ENCODE data around the gene PACRG. TPM values are rescaled to one million over a fixed set of nuclear protein-coding genes. Genes with fewer than 3 reads are reported as not detected.

The PACRG gene
- total and polyA plus RNA-seq, 2 experiments from 2014 or later = not detected

DNA sequence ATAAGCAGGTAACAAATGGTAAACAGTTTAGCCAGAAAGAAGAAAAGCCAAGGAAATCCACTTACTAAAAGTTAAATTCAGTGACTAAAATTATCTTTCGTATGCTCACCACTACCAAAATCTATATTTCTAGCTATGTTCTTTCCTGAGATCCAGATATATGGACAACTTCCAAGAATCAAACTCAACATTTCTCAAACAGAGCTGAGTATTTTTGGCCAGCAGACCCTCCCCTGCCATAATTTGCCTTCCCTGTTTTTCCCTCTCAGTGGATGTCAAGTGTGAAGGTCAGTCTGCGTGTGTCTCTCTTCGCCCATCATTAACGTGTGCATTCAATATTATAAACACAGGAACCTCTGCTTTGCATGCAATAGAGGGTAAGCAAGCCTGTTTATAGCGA, 42.2 kb upstream of the PACRG start:
- H3K4me1 ChIP-seq (ENCODE audit: insufficient read depth) = no peaks in the 10 kb centered on the region
- in situ Hi-C loops (cut with MboI) = no loop called here
- no peaks in the 10 kb centered on the region for H3K9me2 ChIP-seq (ENCODE audit: insufficient read depth)
- no peaks in the 10 kb centered on the region for H3K36me3 ChIP-seq (ENCODE audit: low read depth)
- no peaks in the 10 kb centered on the region for H3F3A ChIP-seq (ENCODE audit: insufficient read depth)
- no peaks in the 10 kb centered on the region for H3K79me2 ChIP-seq (ENCODE audit: insufficient read depth)
- H3K9ac ChIP-seq = no peak overlapping the region
- WGBS, 2 experiments (ENCODE audit: low coverage in 1 of 2, low lambda C conversion rate in 2 of 2, missing lambda C conversion rate in 2 of 2) = 85 to 87% methylated on average over 5 of the region's 5 CpGs
- H3K27me3 ChIP-seq (replicated peaks; ENCODE audit: insufficient read depth) = no peaks in the 10 kb centered on the region
- H2AFZ ChIP-seq = no peak overlapping the region
- no peak overlapping the region for H3K4me3 ChIP-seq
- no peaks in the 10 kb centered on the region for H4K20me1 ChIP-seq (ENCODE audit: insufficient read depth)
- DNase-seq = no peak
- no peak overlapping the region for H3K4me2 ChIP-seq (ENCODE audit: unreplicated experiment)
- TF ChIP-seq EZH2 (IDR thresholded peaks at IDR 0.05; ENCODE audit: insufficient read depth, poor library complexity, severe bottlenecking) = no peak
- no peak for TF ChIP-seq EZH2phosphoT487 (IDR thresholded peaks at IDR 0.05; ENCODE audit: insufficient read depth, low read depth)
- H3K27ac ChIP-seq = no peak overlapping the region
- H3K9me3 ChIP-seq (ENCODE audit: low read depth) = no peaks in the 10 kb centered on the region

DNA sequence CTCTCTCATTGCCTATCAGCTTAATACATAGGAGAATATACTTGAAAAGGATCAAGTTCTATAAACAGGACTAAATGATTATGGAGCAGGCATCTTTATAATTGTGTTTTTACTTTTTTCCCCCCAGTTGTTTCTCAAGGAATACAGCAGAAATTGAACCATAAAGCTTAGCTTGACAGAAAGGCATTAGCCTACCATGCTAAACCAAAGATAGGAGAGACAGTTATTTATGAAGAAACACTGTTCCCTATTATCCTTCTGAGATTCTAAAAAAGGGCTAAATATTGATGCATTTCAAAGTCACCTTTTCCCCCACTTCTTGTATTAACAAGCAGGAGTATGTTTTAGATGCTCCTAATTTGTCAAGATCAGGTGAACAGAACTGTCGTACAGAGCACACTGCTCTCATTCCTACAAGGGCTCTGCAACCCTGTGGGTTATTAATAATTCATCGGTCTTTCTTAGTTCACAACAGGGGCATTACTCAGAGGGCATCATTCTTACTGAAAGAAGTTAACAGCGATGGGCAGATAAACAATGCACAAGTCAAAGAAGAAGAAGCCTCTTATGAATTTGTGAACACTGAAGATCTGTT, 38.9 kb upstream of the PACRG start:
- Histone ChIP-seq H3K4me1 (ENCODE audit: insufficient read depth) (no peaks in the 10 kb centered on the region), H3K27me3 (replicated peaks; ENCODE audit: insufficient read depth) (no peaks in the 10 kb centered on the region), H4K20me1 (ENCODE audit: insufficient read depth) (no peaks in the 10 kb centered on the region), H3K4me2 (ENCODE audit: unreplicated experiment) (no peak overlapping the region), H2AFZ (no peak overlapping the region), H3F3A (ENCODE audit: insufficient read depth) (no peaks in the 10 kb centered on the region), H3K9me2 (ENCODE audit: insufficient read depth) (no peaks in the 10 kb centered on the region), H3K9ac (no peak overlapping the region), H3K9me3 (ENCODE audit: low read depth) (no peaks in the 10 kb centered on the region), H3K4me3 (no peak overlapping the region), H3K27ac (no peak overlapping the region), H3K36me3 (ENCODE audit: low read depth) (no peaks in the 10 kb centered on the region), H3K79me2 (ENCODE audit: insufficient read depth) (no peaks in the 10 kb centered on the region)
- in situ Hi-C loops (cut with MboI) = no loop called here
- TF ChIP-seq EZH2 (IDR thresholded peaks at IDR 0.05; ENCODE audit: insufficient read depth, poor library complexity, severe bottlenecking) (no peak), EZH2phosphoT487 (IDR thresholded peaks at IDR 0.05; ENCODE audit: insufficient read depth, low read depth) (no peak)
- WGBS, 2 experiments (ENCODE audit: low coverage in 1 of 2, low lambda C conversion rate in 2 of 2, missing lambda C conversion rate in 2 of 2) = 79 to 85% methylated on average over 3 of the region's 3 CpGs
- no peak for DNase-seq

DNA sequence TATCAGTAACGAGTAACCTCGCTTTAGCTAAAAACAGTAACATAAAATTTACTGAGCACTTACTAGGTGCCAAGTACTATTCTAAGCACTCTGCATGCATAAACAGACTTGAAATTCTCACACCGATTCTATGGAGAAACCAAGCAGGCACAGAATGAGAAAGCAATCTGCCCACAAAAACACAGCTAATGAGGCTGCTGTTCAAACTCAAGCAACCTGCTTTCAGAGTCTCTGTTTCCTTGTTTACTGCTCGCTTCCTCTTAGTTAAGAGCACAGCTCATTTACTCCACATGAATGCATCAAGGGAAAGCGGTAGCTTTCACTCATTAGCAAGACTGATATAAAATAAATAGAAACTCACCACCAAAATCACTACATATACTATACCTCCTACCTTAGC, 37.6 kb upstream of the PACRG start:
- Histone ChIP-seq H3K4me1 (ENCODE audit: insufficient read depth) (no peaks in the 10 kb centered on the region), H3K27ac (no peak overlapping the region), H3K27me3 (replicated peaks; ENCODE audit: insufficient read depth) (no peaks in the 10 kb centered on the region), H3K9me2 (ENCODE audit: insufficient read depth) (no peaks in the 10 kb centered on the region), H4K20me1 (ENCODE audit: insufficient read depth) (no peaks in the 10 kb centered on the region), H3K36me3 (ENCODE audit: low read depth) (no peaks in the 10 kb centered on the region), H3K9ac (no peak overlapping the region), H2AFZ (no peak overlapping the region), H3K9me3 (ENCODE audit: low read depth) (no peaks in the 10 kb centered on the region), H3F3A (ENCODE audit: insufficient read depth) (no peaks in the 10 kb centered on the region), H3K4me2 (ENCODE audit: unreplicated experiment) (no peak overlapping the region), H3K4me3 (no peak overlapping the region), H3K79me2 (ENCODE audit: insufficient read depth) (no peaks in the 10 kb centered on the region)
- no peak for TF ChIP-seq EZH2phosphoT487 (IDR thresholded peaks at IDR 0.05; ENCODE audit: insufficient read depth, low read depth)
- TF ChIP-seq EZH2 (IDR thresholded peaks at IDR 0.05; ENCODE audit: insufficient read depth, poor library complexity, severe bottlenecking) = no peak
- no peak for DNase-seq
- in situ Hi-C loops (cut with MboI) = no loop called here
- 76 to 79% methylated on average over 5 of the region's 5 CpGs for WGBS, 2 experiments (ENCODE audit: low coverage in 1 of 2, low lambda C conversion rate in 2 of 2, missing lambda C conversion rate in 2 of 2)

DNA sequence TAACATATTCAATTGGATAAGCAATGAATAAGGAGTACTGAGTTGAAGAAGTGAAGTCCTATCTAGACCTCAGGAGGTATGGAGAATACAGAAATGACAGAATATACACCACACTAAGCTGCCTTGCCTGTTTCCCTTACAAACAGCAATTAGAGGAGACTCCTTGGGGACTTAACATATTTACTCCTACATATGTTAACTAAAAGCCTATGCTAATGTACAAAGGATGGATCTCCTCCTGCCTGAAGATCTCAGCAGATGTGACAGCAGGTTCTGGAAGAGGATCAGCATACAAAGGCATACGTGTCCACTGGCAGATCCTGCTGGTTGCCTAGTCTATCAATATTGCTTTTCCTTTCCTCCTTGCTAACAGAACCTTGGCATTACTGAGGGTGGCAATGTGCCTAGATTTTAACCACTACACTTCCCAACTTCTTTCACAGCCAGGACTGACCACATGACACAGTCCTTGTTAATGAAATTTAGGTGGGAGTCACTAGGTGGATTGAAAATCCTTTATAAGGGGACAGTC, 29.8 kb upstream of the PACRG start:
- Histone ChIP-seq H3K4me3 (no peak overlapping the region), H3K9ac (no peak overlapping the region), H4K20me1 (ENCODE audit: insufficient read depth) (no peaks in the 10 kb centered on the region), H3K79me2 (ENCODE audit: insufficient read depth) (no peaks in the 10 kb centered on the region), H3K4me1 (ENCODE audit: insufficient read depth) (no peaks in the 10 kb centered on the region), H3K9me2 (ENCODE audit: insufficient read depth) (no peaks in the 10 kb centered on the region), H3K9me3 (ENCODE audit: low read depth) (no peaks in the 10 kb centered on the region), H3K36me3 (ENCODE audit: low read depth) (no peaks in the 10 kb centered on the region), H3K4me2 (ENCODE audit: unreplicated experiment) (no peak overlapping the region), H3K27ac (no peak overlapping the region), H3F3A (ENCODE audit: insufficient read depth) (no peaks in the 10 kb centered on the region), H2AFZ (no peak overlapping the region), H3K27me3 (replicated peaks; ENCODE audit: insufficient read depth) (no peaks in the 10 kb centered on the region)
- TF ChIP-seq EZH2 (IDR thresholded peaks at IDR 0.05; ENCODE audit: insufficient read depth, poor library complexity, severe bottlenecking) (no peak), EZH2phosphoT487 (IDR thresholded peaks at IDR 0.05; ENCODE audit: insufficient read depth, low read depth) (no peak)
- in situ Hi-C loops (cut with MboI) = no loop called here
- no peak for DNase-seq
- WGBS, 2 experiments (ENCODE audit: low coverage in 1 of 2, low lambda C conversion rate in 2 of 2, missing lambda C conversion rate in 2 of 2) = 10 to 32% methylated on average over 1 of the region's 1 CpG

DNA sequence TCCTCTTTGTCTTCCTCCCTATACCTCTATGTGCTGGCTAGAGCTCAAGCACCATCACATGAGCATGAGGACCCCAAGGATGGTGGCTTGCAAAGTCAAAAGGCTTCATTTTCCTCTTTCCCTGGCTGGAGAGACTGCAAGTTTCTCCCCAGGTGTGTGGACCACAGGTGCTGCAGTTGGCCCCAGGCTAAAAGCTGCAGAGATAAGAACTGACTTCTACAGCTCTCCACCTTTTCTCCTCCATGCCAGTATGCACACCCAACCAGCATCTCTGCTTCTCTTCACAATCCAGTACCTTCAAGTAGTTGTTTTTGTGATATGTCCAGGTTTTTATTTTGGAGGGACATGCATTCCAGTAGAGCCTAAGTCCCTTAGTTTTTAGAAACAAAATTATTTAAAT, 29.3 kb upstream of the PACRG start:
- no peaks in the 10 kb centered on the region for H3F3A ChIP-seq (ENCODE audit: insufficient read depth)
- no peaks in the 10 kb centered on the region for H3K27me3 ChIP-seq (replicated peaks; ENCODE audit: insufficient read depth)
- in situ Hi-C loops (cut with MboI) = no loop called here
- no peak for DNase-seq
- H3K4me2 ChIP-seq (ENCODE audit: unreplicated experiment) = no peak overlapping the region
- H3K9ac ChIP-seq = no peak overlapping the region
- TF ChIP-seq EZH2 (IDR thresholded peaks at IDR 0.05; ENCODE audit: insufficient read depth, poor library complexity, severe bottlenecking) (no peak), EZH2phosphoT487 (IDR thresholded peaks at IDR 0.05; ENCODE audit: insufficient read depth, low read depth) (no peak)
- no peaks in the 10 kb centered on the region for H3K9me3 ChIP-seq (ENCODE audit: low read depth)
- H3K79me2 ChIP-seq (ENCODE audit: insufficient read depth) = no peaks in the 10 kb centered on the region
- no peaks in the 10 kb centered on the region for H3K9me2 ChIP-seq (ENCODE audit: insufficient read depth)
- H3K4me3 ChIP-seq = no peak overlapping the region
- no peak overlapping the region for H2AFZ ChIP-seq
- no peak overlapping the region for H3K27ac ChIP-seq
- no peaks in the 10 kb centered on the region for H3K4me1 ChIP-seq (ENCODE audit: insufficient read depth)
- no peaks in the 10 kb centered on the region for H3K36me3 ChIP-seq (ENCODE audit: low read depth)
- H4K20me1 ChIP-seq (ENCODE audit: insufficient read depth) = no peaks in the 10 kb centered on the region
